ENCODE data around the gene ZNF578.

GRCh38 chr19:52415711-52416110 is 37.6 kb upstream of the ZNF578 start:
- no peak for TF ChIP-seq CTCF (IDR thresholded peaks at IDR 0.05)
- TF ChIP-seq POLR2A (IDR thresholded peaks at IDR 0.05): no peak
